HG03025 (cell line): ENCODE data around the gene ARHGAP28.

Experiments used
- ATAC-seq: cut with Tn5 transposase; IDR thresholded peaks from one replicate; pipeline ENCODE4 v1.9.1; 2021; ENCODE audit warnings: mild to moderate bottlenecking, moderate library complexity; ENCODE audit not compliant: unreplicated experiment, low FRiP score

The ARHGAP28 gene, protein sequence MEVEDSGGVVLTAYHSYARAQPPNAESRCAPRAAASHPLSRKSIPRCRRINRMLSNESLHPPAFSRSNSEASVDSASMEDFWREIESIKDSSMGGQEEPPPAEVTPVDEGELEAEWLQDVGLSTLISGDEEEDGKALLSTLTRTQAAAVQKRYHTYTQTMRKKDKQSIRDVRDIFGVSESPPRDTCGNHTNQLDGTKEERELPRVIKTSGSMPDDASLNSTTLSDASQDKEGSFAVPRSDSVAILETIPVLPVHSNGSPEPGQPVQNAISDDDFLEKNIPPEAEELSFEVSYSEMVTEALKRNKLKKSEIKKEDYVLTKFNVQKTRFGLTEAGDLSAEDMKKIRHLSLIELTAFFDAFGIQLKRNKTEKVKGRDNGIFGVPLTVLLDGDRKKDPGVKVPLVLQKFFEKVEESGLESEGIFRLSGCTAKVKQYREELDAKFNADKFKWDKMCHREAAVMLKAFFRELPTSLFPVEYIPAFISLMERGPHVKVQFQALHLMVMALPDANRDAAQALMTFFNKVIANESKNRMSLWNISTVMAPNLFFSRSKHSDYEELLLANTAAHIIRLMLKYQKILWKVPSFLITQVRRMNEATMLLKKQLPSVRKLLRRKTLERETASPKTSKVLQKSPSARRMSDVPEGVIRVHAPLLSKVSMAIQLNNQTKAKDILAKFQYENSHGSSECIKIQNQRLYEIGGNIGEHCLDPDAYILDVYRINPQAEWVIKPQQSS

DNA sequence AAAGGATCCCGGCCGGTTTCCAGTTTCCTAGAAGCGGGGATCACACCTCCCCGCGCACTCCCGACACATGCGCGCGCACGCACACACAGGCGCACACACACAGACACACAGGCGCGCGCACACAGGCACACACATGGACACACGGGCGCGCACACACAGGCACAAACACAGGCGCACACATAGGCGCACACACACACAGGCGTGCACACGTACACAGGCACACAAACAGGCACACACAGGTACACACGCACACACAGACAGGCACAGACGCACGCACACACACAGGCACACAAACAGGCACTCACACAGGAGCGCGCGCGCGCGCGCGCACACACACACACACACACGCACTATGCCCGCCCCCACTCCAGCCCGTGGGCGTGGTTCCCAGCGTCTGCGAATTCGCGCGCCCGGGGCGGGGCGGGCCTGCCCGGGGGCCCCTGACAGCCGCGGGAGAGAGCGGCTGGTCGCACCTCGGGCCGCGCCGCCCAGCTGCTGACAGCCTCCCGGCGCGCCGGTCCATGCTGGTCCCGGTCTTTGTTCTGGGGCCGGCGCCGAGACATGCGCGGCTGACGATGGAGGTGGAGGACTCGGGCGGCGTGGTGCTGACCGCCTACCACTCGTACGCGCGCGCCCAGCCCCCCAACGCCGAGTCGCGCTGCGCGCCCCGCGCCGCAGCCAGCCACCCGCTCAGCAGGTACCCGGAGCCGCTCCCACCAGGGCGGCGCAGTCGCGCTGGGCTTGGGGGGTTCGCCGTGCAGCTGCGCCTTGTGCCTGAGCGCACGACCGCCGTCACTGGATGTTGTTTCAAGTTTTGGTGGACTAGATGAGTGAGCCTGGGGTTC is at the start of gene ARHGAP28:
ARHGAP28 (plus strand) TSS at position 470 of the 845 bp plus-strand sequence; CDS start at position 576, 106 bp downstream.
- peak; percentile 51 for ATAC-seq

DNA sequence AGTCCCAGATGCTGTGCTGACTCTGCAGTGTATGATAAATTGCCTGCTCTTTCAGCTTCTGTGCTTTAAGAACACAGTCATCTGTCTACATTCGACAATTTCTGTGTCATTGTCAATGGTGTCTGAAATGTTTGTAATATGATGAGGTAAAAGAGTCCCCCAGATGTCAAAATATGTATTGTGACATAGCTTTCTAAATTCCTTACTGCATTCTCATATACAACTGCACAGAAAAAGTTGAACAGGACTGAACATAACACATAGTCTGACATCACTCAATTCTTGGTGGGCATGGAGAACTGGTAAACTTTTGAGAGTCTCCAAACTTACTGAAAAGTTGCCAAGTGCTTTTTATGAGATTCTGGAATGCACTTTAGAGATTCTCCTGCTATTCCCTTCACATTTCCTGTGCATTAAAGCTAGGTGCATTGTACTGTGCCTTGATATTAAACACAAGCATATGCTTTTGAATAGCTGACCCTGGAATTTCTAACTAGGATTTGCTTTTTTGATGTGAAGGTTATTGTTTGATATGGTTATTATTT is 48.1 kb upstream of the ARHGAP28 start:
- no peak for ATAC-seq

DNA sequence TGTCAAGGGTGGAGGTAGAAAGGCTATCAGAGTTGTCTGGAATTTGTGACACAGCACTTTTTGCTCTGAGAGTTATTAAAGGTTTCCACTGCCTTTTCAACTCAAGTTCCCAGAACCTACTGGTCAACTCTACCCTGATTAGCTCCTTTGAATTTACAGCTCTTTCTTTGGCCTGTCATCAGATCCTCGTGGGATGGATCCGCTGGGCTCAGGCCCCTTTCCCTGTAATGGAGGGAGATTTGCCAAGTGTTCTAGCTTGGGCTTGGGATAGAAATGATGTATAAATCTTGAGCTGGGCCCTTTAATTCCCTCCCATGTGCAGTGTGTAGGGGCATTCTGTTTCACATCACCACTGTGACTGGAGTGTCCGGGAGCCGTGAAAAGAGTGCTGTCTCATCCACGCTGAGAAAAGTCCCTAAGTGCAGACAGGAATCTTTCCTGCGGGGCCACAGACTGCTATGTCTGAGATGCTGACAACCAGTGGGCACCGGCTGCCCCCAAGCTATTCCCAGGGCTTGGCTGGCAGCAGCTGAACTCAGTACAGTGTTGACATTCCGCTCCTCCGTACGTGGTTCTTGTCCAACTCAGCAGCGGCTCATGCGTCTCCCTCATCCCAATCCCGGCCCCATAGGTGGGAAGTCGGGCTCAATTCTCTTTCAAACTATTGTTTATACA is 46.9 kb upstream of the ARHGAP28 start:
- ATAC-seq, result no peak

DNA sequence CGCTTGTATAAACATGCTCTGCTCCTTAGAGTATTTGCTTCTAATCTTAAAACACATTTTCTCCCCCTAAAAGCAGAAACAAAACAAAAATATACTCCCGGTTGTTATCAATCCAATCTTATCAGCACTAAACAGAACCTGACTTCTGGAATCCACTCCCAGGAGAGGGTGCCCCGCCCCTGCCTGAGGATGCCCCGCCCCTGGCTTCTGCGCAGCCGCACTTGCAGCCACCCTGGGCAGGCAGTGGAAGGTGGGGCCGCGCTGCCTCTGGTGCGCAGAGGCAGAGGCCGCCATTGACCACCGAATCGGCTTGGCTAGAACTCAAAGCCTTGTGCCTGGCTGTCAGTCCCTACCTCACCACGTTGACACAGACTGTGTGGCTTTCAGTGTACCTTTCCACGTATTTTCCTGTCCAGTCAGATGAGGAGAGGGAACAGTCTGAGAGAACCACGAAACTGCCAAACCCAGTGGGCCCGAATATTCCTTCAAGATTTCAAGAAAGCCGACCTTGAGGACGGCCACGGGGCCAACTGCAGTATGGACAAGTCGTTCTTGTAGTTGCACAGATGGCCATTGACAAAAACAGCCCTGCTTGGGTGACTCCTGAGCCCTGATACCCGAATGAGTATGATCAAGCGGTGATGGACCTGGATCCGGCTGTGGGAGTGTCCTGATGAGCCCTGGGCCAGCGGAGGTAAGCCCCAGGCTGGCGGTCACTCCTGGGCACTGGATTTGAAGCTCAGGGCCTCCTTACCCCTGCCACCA is 46.2 kb upstream of the ARHGAP28 start:
- ATAC-seq, result no peak

DNA sequence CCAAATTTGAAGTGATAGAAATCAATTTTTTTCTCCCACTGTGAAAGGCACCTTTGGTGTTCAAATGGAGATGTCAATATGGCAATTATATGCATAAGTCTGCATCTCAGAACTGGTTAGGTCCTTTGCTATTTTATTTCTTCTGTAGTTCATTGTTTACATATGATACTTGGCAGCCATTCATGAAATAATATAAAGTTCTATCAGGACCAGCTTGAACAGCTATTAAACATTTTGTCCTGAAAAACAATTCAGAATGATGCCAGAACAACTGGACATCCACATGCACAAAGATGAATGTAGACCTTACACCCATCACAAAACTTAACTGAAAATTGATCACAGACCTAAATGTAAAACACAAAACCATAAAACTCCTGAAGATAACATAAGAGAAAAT is 41.8 kb upstream of the ARHGAP28 start:
- ATAC-seq, result no peak

DNA sequence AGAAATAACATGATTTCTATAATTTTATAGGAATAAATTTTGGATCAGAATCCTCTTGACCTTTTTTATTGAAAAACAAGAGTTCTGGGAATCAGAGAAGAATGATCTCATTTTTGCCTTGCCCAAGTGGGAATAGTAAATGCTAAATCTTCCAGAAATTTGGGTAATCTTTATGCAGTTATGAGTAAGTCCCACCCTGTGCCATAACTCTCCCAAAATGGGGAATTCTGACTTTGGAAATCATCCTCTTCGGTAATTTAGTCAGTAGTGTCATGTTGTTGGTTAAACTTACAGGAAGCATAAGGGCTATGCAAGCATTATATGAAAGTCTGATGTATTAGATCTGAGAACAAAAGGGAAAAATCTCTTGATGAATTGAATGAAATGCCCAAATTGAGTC is 20.6 kb upstream of the ARHGAP28 start:
- ATAC-seq, result no peak

DNA sequence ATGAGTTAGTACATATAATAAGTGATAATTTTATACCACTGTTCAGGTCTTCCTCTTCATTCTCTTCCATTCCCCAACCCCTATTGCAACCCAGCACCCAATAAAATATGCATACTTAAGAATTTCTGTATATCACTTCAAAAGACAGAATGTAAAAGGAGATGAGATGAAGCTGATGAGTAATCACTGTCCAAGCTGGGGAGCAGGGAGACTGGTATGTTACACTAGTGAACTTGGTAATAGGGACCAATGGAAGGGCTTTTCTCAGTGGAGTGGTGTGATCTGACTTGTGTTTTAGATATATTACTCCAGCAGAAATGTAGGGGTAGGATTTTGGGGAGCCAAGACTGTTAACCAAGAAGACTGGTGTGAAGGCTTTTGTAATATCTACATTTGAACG is 18.0 kb upstream of the ARHGAP28 start:
- ATAC-seq, result no peak

DNA sequence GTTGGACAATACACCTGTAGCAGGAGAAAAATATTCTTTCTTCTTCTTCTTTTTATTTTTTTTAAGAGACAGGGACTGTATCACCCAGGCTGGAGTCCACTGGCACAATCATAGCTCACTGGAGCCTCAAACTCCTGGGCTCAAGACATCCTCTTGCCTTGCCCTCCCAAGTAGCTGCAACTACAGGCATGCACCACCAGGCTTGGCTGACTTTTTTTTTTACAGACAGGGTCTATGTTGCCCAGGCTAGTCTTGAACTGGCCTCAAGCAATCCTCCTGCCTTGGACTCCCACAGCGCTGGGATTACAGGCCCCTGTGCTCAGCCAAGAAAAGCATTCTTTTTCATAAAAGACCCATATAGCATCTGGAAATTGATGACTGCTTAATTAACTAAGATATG is 17.1 kb upstream of the ARHGAP28 start:
- ATAC-seq, result no peak

DNA sequence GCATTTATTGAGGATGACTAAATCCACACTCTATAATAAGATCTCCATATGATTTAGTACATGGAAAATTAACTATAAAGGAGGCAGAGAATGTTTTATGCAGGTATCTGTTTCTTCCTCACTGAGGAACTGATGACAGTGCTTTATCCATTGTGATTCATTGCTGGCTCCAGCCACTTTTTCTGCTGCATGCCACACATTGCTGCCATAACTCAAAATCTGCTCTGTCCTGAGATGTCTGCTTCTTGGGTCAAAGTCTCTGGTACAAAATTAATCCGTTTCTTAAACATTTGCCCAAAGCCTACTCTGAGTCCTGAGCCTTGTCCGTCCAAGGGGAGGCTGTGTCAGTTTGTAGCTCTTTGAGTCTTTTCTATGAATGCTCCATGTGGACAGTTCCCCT is 15.5 kb upstream of the ARHGAP28 start:
- no peak for ATAC-seq

DNA sequence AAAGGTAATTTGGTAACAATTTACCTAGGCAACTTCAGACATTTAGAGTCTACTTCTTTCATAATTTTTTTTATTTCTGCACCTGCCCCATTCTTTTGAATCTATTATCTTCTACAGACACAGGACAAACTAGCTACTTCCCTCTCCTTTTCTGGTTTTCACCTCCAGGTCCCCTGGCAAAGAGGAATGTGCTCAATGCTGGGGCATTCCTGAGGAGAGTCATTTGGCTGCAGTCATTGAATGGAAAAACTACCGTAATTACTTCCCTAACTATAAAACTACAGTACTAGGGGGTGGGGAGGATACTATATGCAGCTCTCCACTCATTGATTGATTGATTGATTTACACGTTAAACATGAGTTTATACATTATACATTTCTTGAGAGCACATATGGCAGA is 11.2 kb upstream of the ARHGAP28 start:
- ATAC-seq, result no peak

DNA sequence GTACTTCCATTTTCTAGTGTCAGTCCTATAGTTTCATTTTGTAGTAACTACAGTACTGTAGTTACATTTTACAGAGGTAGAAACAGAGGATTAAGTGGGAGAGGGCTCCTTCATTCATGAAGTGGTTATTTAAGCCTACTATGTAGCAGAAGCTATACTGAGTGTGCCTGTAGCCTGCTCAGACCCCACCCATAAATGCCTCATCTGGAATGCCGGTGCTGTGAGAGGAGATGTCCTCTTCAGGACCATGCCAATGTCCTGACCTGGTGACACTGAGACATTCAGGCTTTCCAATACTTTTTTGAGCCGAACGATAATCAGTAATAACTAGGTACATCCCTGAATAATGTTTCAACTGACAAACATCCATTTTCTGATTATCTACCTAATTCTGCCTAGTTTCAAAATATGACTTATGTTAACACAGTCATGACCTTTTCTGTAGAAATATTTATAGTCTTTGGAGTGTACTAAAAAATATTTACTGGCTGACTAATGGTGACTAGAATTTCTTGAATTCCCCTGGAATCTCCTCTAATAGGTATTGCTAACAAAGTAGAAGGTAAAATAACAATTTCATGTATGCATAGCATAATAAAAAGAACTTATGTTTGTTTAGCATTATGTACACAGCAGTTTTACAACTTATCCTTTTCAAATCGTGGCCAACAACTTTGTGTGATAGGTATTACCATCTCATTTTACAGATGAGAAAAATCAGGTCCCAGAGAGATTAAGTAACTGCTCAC is 10.2 kb upstream of the ARHGAP28 start:
- ATAC-seq, result no peak

DNA sequence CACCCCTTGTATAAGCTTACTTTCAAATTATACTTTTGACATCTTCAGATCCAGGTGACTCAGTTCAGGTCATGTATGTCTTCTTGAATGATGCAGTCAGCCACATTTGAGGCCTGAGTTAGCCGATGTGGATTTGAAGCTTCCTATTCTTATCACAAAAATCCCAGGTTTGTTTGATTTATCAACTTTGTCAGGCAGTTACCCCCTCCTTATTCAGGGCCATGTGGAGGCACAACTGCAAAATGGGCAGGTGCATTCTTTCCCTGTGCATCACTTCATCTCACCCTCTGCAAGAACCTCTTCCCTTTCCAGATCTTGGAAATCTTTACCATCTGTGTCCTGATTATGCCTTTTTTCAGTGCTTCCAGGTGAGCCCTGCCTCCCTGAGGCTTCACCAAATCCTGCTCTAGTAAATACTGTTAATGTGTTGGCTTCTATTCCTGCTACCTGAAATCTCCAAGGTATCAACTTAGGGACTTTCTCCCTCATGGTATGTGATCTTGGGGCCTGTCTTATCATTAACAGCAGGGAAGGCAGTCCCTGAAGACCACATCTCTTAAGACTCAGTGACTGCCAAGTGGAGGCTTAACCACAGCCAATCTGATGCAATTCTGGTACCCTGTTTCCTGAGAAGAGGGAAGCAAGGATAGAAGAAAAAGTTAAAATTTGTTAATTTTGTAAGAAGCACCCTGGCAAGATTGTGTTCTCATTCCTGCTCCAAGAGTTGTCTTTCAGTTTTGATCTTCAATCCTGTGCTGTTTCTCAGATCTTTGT is 9.4 kb upstream of the ARHGAP28 start:
- ATAC-seq, result no peak

DNA sequence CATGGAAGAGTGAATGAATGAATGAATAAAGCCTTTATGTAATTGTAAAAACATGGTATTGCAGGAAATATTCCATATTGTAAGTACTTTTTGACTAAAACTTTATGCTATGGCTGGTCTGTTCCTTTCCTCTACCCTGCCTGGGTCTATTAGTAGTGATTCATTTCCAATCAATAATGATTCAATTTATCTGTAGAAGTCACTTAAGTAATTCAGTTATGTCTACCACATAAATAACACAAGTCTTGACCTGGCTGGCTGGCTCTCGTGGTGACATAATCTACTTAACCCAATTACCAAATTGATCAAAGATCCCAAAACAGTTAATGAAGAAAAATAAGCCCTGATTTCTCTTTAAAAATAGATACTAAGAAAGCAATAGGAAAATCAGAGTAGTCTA is 7.8 kb upstream of the ARHGAP28 start:
- no peak for ATAC-seq

DNA sequence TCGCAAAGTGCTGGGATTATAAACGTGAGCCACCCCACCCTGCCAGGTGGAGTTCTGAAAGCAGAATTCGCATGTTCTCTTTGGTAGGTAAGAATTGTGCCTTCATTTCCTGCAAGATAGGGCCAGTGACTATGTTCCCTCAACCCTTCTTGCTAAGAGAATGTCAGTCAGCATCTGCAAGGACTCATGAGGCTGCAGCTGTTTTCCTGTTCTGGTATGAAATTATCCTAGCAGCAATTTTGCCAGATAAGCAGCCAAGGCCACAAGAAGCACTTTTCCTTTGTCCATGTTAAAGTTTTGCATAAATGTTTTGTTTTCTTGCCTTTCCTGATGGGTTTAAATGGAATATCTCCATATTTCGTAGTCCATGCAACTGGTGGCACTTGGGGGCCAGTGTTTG is 6.8 kb upstream of the ARHGAP28 start:
- no peak for ATAC-seq

DNA sequence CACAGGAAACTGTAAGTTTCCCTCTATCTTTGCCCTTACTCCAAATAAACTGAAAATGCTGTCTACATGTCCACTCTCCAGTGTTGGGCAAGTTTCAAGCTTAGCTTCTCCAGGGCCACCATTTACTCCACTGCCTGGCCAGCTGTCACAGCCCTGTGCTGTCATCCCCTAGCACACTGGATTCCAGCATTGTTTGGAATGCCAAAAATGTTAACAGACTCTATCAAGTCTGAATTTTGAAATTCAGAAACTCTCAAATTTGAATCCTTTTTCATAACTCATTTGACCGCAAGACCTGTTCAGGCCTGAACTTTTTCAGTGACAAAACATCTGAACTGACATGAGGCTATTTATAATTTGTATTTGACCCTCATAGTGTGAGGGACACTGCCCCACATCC is 5.2 kb upstream of the ARHGAP28 start:
- no peak for ATAC-seq

DNA sequence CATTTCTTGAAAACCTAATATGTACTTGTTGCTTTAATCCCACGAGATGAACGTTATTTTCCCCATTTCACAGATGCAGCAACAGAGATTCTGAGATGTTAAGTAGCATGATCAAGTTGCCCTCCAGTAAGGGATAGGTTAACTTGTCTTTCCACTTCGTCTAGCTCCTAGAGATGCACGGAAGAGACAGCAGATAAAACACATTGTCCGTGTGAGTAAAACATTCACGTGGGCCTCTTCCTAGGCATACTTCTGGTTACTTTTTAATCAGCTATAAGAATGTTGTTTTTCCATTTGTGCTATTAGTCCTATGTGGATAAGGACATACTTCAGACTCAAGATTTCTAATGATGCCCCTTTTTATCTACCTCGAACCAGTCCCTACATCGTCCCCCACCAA is 1.2 kb upstream of the ARHGAP28 start:
- no peak for ATAC-seq

DNA sequence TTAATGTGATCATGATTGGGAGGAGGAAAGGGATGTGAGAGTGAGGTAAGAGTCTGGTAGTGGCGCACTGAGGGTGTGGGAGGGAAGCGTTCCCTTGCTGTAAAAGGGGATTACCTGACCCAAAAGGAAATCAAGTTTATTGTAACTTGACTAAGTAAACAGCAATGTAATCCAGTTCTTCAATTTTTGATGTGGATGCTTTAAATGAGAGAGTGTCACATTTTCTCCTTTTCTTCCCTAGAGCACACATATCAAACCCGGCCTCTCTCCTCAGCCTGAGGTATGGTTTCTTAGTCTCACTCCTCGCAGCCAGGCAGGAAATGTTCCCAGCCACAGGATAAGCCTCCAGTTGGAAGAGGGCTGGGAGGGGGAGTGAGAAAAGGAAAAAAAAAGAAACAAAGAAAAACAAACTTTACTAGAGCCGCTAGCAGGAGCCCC is 688 bp upstream of the ARHGAP28 start:
- no peak for ATAC-seq
